Sigmoid colon (tissue), 7 donors: ENCODE results near the gene CKAP4. TPM values are rescaled to one million over a fixed set of nuclear protein-coding genes. Genes with fewer than 3 reads are reported as not detected.

Experiments used
- DNase-seq: peaks from one replicate; pipeline ENCODE4 v3.0.0-alpha.2; 2019
- H3K27ac ChIP-seq, 4 donors: fragments of 200-600 bp; sonication (generic); one replicate each; pipeline ENCODE4 v1.5.1; 2016 to 2019; ENCODE audit warnings: mild to moderate bottlenecking in 1 of 4
- H3K27me3 ChIP-seq, 3 donors: fragments of 200-600 bp; sonication (generic); one replicate each; pipeline ENCODE4 v1.5.1; 2019; ENCODE audit warnings: mild to moderate bottlenecking in 1 of 3
- H3K36me3 ChIP-seq, 4 donors: fragments of 200-600 bp; sonication (generic); one replicate each; pipeline ENCODE4 v1.5.1; 2016 to 2019
- H3K4me1 ChIP-seq, 4 donors: fragments of 200-600 bp; sonication (generic); one replicate each; pipeline ENCODE4 v1.5.1; 2017 to 2019
- H3K4me3 ChIP-seq, 4 donors: fragments of 200-600 bp; sonication (generic); one replicate each; pipeline ENCODE4 v1.5.1; 2017 to 2019; ENCODE audit warnings: mild to moderate bottlenecking in 2 of 4, moderate library complexity in 1 of 4
- H3K9me3 ChIP-seq, 4 donors: fragments of 200-600 bp in 3 of 4; sonication (generic) in 3 of 4; one replicate each; pipeline versions ENCODE4 v1.5.1 to v1.6.1; 2013 to 2019
- EP300 ChIP-seq, 4 donors: sonication (generic); formaldehyde crosslinking; IDR thresholded peaks; one replicate each; pipeline ENCODE4 v1.6.1; 2017; ENCODE audit warnings: antibody characterized with exemption in 4 of 4
- POLR2A ChIP-seq, 2 donors: fragments of 450-650 bp; IDR thresholded peaks; one replicate each; pipeline ENCODE4 v1.6.1; 2016; ENCODE audit warnings: antibody characterized with exemption in 2 of 2, mild to moderate bottlenecking in 2 of 2, moderate library complexity in 2 of 2
- POLR2AphosphoS5 ChIP-seq, 4 donors: sonication (generic); formaldehyde crosslinking; IDR thresholded peaks; one replicate each; pipeline ENCODE4 v1.6.1; 2017; ENCODE audit warnings: antibody characterized with exemption in 4 of 4
- WGBS, 2 donors: extraction: QIAGEN DNeasy Blood & Tissue Kit; methylation state at CpG; one replicate each; pipeline ENCODE4 v1.1.7; 2013; 5-methylcytosine and 5-hydroxymethylcytosine counted together
- intact Hi-C: fragments of 100-400 bp; cut with DNase I; formaldehyde crosslinking; loops from one replicate; pipeline ENCODE4 v1.15.1; 2023
- polyA plus RNA-seq, 3 donors: library from polyadenylated mRNA; stranded (reverse); fragments of 200-250 nt; gene quantifications; one replicate each; pipeline ENCODE4 v1.2.3, GENCODE V29; 2013
- total RNA-seq, 4 donors: library from RNA; depleted of rRNA; stranded (reverse); fragments of >200 nt; gene quantifications; one replicate each; pipeline ENCODE4 v1.1.0, GENCODE V29; 2016
- TF ChIP-seq, protein P1 (sequence below), 4 experiments: fragments of 450-650 bp in 3 of 4; fragments of 200-600 bp in 1 of 4; IDR thresholded peaks; one replicate each; pipeline ENCODE4 v1.5.1; 2016 to 2019; ENCODE audit warnings: antibody characterized with exemption in 4 of 4, mild to moderate bottlenecking in 3 of 4, moderate library complexity in 2 of 4
- donor health status: healthy with polysubstance abuse.
- donor health status: Bipolar disorder and iron deficiency.
- donor health status: healthy.

The CKAP4 gene, protein sequence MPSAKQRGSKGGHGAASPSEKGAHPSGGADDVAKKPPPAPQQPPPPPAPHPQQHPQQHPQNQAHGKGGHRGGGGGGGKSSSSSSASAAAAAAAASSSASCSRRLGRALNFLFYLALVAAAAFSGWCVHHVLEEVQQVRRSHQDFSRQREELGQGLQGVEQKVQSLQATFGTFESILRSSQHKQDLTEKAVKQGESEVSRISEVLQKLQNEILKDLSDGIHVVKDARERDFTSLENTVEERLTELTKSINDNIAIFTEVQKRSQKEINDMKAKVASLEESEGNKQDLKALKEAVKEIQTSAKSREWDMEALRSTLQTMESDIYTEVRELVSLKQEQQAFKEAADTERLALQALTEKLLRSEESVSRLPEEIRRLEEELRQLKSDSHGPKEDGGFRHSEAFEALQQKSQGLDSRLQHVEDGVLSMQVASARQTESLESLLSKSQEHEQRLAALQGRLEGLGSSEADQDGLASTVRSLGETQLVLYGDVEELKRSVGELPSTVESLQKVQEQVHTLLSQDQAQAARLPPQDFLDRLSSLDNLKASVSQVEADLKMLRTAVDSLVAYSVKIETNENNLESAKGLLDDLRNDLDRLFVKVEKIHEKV
- total RNA-seq (10 to 100 TPM; 23.2 to 35.7 (median 25.5) TPM), polyA plus RNA-seq (10 to 100 TPM in 2 of 3 donors, 1 to 10 TPM in 1; 9.2 to 49.1 (median 11.4) TPM)

- Histone ChIP-seq H3K4me1 (peaks cover 0 to 42% (median 42%) of the 10 kb centered on the region in 4 donors), H3K4me3 (peak within 1 kb of the TSS; percentile 84 to 92 (median 90)), H3K9me3 (no peaks in the 10 kb centered on the region), H3K36me3 (no peaks in the 10 kb centered on the region), H3K27ac (peak within 1 kb of the TSS; percentile 98 to 100 (median 98)), H3K27me3 (no peaks in the 10 kb centered on the region)
- DNase-seq: peak; percentile 90
- intact Hi-C loops: loop anchor here (2.0 to 5.0 kb wide), 4 partner anchors 21 to 1010 kb away; partner anchors contain the start of genes APPL2, POLR3B and TCP11L2
- TF ChIP-seq EP300 (IDR thresholded peaks at IDR 0.05) (no peak), POLR2AphosphoS5 (IDR thresholded peaks at IDR 0.05) (peak in 3 of 4 donors; percentile 38 to 59 (median 44))
- 1% methylated on average over 102 of the region's 102 CpGs for WGBS, 2 donors
Measured at GRCh38 chr12:106247674-106248311, at the start of gene CKAP4. TSS of gene CKAP4 (minus strand) at chr12:106248020. CDS start at chr12:106247851, 169 bp downstream.

GRCh38 chr12:106297075-106297474 lies 49.3 kb upstream of the CKAP4 start:
- Histone ChIP-seq H3K9me3 (no peaks in the 10 kb centered on the region), H3K27me3 (no peaks in the 10 kb centered on the region), H3K36me3 (no peaks in the 10 kb centered on the region), H3K4me3 (no peak overlapping the region), H3K27ac (no peak overlapping the region), H3K4me1 (peaks cover 0 to 18% (median 14%) of the 10 kb centered on the region in 4 donors)
- no peak for DNase-seq
- intact Hi-C loops: no loop called here
- 67 to 83% methylated on average over 3 of the region's 3 CpGs for WGBS, 2 donors
- TF ChIP-seq POLR2A (IDR thresholded peaks at IDR 0.05): no peak
- TF ChIP-seq EP300 (IDR thresholded peaks at IDR 0.05): no peak
- TF ChIP-seq, protein P1, sequence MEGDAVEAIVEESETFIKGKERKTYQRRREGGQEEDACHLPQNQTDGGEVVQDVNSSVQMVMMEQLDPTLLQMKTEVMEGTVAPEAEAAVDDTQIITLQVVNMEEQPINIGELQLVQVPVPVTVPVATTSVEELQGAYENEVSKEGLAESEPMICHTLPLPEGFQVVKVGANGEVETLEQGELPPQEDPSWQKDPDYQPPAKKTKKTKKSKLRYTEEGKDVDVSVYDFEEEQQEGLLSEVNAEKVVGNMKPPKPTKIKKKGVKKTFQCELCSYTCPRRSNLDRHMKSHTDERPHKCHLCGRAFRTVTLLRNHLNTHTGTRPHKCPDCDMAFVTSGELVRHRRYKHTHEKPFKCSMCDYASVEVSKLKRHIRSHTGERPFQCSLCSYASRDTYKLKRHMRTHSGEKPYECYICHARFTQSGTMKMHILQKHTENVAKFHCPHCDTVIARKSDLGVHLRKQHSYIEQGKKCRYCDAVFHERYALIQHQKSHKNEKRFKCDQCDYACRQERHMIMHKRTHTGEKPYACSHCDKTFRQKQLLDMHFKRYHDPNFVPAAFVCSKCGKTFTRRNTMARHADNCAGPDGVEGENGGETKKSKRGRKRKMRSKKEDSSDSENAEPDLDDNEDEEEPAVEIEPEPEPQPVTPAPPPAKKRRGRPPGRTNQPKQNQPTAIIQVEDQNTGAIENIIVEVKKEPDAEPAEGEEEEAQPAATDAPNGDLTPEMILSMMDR (IDR thresholded peaks at IDR 0.05): no peak
- TF ChIP-seq POLR2AphosphoS5 (IDR thresholded peaks at IDR 0.05): no peak

DNA sequence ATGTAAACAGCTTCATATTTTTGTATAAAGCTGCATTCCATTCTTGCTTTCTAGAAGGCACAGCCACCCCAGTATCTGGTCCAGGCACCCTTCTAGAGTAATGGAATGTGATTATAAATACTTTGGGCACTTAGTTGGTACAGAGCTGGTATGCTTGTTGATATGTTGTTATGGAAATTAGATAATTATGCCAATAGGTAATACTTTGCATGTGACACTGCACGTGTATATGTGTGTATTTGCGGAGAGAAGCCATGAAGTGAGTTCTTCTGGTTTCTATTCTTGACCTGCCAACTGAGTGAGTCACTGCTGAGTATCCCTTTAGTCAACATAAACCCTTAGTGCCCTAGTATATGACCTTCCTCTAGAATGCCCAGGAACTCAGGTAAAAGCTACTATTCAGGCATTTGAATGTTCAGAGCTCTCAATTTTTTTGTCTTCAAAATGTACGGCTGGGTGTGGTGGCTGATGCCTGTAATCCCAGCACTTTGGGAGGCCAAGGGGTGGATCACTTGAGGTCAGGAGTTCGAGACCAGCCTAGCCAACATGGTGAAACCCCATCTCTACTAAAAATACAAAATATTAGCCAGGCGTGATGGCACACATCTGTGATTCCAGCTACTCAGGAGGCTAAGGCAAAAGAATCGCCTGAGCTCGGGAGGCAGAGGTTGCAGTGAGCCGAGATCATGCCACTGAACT lies 48.5 kb upstream of the CKAP4 start:
- peak overlapping the region in 1 of 4 donors; percentile 29 for H3K27ac ChIP-seq
- no peaks in the 10 kb centered on the region for H3K9me3 ChIP-seq
- H3K4me3 ChIP-seq: no peak overlapping the region
- H3K36me3 ChIP-seq: no peaks in the 10 kb centered on the region
- WGBS, 2 donors: 89 to 92% methylated on average over 8 of the region's 8 CpGs
- no peaks in the 10 kb centered on the region for H3K27me3 ChIP-seq
- DNase-seq: no peak
- TF ChIP-seq POLR2AphosphoS5 (IDR thresholded peaks at IDR 0.05) (no peak), POLR2A (IDR thresholded peaks at IDR 0.05) (no peak), EP300 (IDR thresholded peaks at IDR 0.05) (no peak)
- TF ChIP-seq, protein P1 (IDR thresholded peaks at IDR 0.05): no peak
- intact Hi-C loops: no loop called here
- peaks cover 0 to 12% (median 8%) of the 10 kb centered on the region in 4 donors for H3K4me1 ChIP-seq

- Histone ChIP-seq H3K36me3 (no peaks in the 10 kb centered on the region), H3K4me1 (peaks cover 0 to 7% (median 2%) of the 10 kb centered on the region in 4 donors), H3K27me3 (no peaks in the 10 kb centered on the region), H3K4me3 (no peak overlapping the region), H3K27ac (no peak overlapping the region), H3K9me3 (no peaks in the 10 kb centered on the region)
- TF ChIP-seq POLR2AphosphoS5 (IDR thresholded peaks at IDR 0.05) (no peak), EP300 (IDR thresholded peaks at IDR 0.05) (no peak), POLR2A (IDR thresholded peaks at IDR 0.05) (no peak)
- TF ChIP-seq, protein P1 (IDR thresholded peaks at IDR 0.05): no peak
- WGBS, 2 donors: 92 to 95% methylated on average over 5 of the region's 5 CpGs
- DNase-seq: no peak
- intact Hi-C loops: no loop called here
Measured at GRCh38 chr12:106292339-106292738, 44.5 kb upstream of the CKAP4 start.
